ENCODE measurements around the gene ZNF568. TPM values are rescaled to one million over a fixed set of nuclear protein-coding genes. Genes with fewer than 3 reads are reported as not detected.
A peak's percentile ranks its signal among the peaks of the same experiment; 100 is the strongest.

The ZNF568 gene
- polyA plus RNA-seq, 1 of the 3 experiments (the other 2 are of a cell fraction): 5.5 TPM

- Histone ChIP-seq H3K27ac (ENCODE audit: low read depth in 2 of 2, low read length in 1 of 2) (no peak overlapping the region), H3K9me3 (peaks cover 67% of the 10 kb centered on the region), H3F3A (replicated peaks; ENCODE audit: insufficient read depth) (no peaks in the 10 kb centered on the region), H3K36me3 (replicated peaks in 1 of 2; ENCODE audit: control insufficient read depth in 1 of 2, insufficient read depth in 2 of 2, low read length in 1 of 2) (peaks cover 50 to 75% of the 10 kb centered on the region in 2 experiments), H3K4me1 (ENCODE audit: control insufficient read depth in 1 of 2, insufficient read depth in 2 of 2, low read depth in 1 of 2, low read length in 1 of 2) (no peaks in the 10 kb centered on the region), H3K4me3 (ENCODE audit: low read depth in 2 of 2, low read length in 1 of 2) (peak overlapping the region in 1 of 2 experiments; percentile 19; a peak in 1 of 4 replicates), H4K20me1 (ENCODE audit: insufficient read depth) (no peaks in the 10 kb centered on the region), H3K27me3 (ENCODE audit: insufficient read depth) (no peaks in the 10 kb centered on the region), H3K9ac (no peak overlapping the region), H2AFZ (ENCODE audit: low read depth) (no peak overlapping the region), H3K4me2 (no peak overlapping the region), H3K79me2 (ENCODE audit: insufficient read depth) (no peaks in the 10 kb centered on the region), H3K9me2 (no peaks in the 10 kb centered on the region)
- 76% methylated on average over 3 of the region's 3 CpGs for WGBS (ENCODE audit: low lambda C conversion rate)
- CTCF ChIA-PET: no interaction called here
- DNase-seq: no peak
- POLR2A ChIA-PET: no interaction called here
- TF ChIP-seq GABPA (IDR thresholded peaks at IDR 0.05; ENCODE audit: low read depth) (no peak), RXRA (IDR thresholded peaks at IDR 0.05; ENCODE audit: borderline replicate concordance, low read depth) (no peak), REST (IDR thresholded peaks at IDR 0.05; ENCODE audit: low read depth, low read length) (no peak), PBX3 (IDR thresholded peaks at IDR 0.05) (no peak), TAF1 (IDR thresholded peaks at IDR 0.05; ENCODE audit: borderline replicate concordance, low read depth, low read length) (no peak), NRF1 (IDR thresholded peaks at IDR 0.05; ENCODE audit: low read depth, low read length) (no peak), ZBTB33 (IDR thresholded peaks at IDR 0.05; ENCODE audit: borderline replicate concordance, low read depth) (no peak), EP300 (IDR thresholded peaks at IDR 0.05; ENCODE audit: borderline replicate concordance in 1 of 2, low read depth in 1 of 2, low read length in 1 of 2) (no peak), MEF2A (IDR thresholded peaks at IDR 0.05; ENCODE audit: borderline replicate concordance, low read depth) (no peak), NFIC (IDR thresholded peaks at IDR 0.05; ENCODE audit: borderline replicate concordance) (no peak), TEAD4 (IDR thresholded peaks at IDR 0.05; ENCODE audit: borderline replicate concordance, insufficient read depth) (no peak), POLR2AphosphoS5 (IDR thresholded peaks at IDR 0.05; ENCODE audit: low read depth, low read length) (no peak), CTCF (IDR thresholded peaks at IDR 0.05) (no peak), RAD21 (IDR thresholded peaks at IDR 0.05; ENCODE audit: low read length) (no peak), FOSL2 (IDR thresholded peaks at IDR 0.05; ENCODE audit: borderline replicate concordance, low read depth) (no peak), CHD2 (IDR thresholded peaks at IDR 0.05; ENCODE audit: low read length, partially characterized antibody) (no peak)
- TF ChIP-seq, protein P1, sequence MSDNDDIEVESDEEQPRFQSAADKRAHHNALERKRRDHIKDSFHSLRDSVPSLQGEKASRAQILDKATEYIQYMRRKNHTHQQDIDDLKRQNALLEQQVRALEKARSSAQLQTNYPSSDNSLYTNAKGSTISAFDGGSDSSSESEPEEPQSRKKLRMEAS (IDR thresholded peaks at IDR 0.05; ENCODE audit: low read depth): no peak
Observed at GRCh38 chr19:36891768-36892357, 24.3 kb upstream of the ZNF568 start.

All from SK-N-SH (cell line).